Mesodermal cell (in vitro differentiated cells): ENCODE data around the gene PRICKLE2.

Experiments used
- H3K27ac ChIP-seq: 2 replicates; pipeline ENCODE4 v1.7.0; 2013; ENCODE audit warnings: mild to moderate bottlenecking, low read depth, low read length, moderate library complexity; ENCODE audit not compliant: severe bottlenecking
- H3K36me3 ChIP-seq: 2 replicates; pipeline ENCODE4 v1.7.1; 2013; ENCODE audit warnings: mild to moderate bottlenecking, low read length, moderate library complexity; ENCODE audit not compliant: control insufficient read depth, insufficient read depth
- H3K4me1 ChIP-seq: one replicate; pipeline ENCODE4 v1.7.1; 2013; ENCODE audit warnings: mild to moderate bottlenecking, low read length; ENCODE audit not compliant: insufficient read depth, control insufficient read depth, poor library complexity, severe bottlenecking
- H3K4me3 ChIP-seq: 2 replicates; pipeline ENCODE4 v1.7.0; 2013; ENCODE audit warnings: low read length, control low read depth, mild to moderate bottlenecking; ENCODE audit not compliant: insufficient read depth, poor library complexity, severe bottlenecking; ENCODE audit errors: extremely low read depth
- H3K9me3 ChIP-seq: 2 replicates; pipeline ENCODE4 v1.7.1; 2013; ENCODE audit warnings: mild to moderate bottlenecking, low read length, moderate library complexity; ENCODE audit not compliant: control insufficient read depth
- WGBS, 2 experiments: methylation state at CpG; one replicate each; pipeline ENCODE4 v1.1.5; 2013; ENCODE audit warnings: missing lambda C conversion rate in 2 of 2; ENCODE audit not compliant: insufficient coverage in 2 of 2; 5-methylcytosine and 5-hydroxymethylcytosine counted together

The PRICKLE2 gene

DNA sequence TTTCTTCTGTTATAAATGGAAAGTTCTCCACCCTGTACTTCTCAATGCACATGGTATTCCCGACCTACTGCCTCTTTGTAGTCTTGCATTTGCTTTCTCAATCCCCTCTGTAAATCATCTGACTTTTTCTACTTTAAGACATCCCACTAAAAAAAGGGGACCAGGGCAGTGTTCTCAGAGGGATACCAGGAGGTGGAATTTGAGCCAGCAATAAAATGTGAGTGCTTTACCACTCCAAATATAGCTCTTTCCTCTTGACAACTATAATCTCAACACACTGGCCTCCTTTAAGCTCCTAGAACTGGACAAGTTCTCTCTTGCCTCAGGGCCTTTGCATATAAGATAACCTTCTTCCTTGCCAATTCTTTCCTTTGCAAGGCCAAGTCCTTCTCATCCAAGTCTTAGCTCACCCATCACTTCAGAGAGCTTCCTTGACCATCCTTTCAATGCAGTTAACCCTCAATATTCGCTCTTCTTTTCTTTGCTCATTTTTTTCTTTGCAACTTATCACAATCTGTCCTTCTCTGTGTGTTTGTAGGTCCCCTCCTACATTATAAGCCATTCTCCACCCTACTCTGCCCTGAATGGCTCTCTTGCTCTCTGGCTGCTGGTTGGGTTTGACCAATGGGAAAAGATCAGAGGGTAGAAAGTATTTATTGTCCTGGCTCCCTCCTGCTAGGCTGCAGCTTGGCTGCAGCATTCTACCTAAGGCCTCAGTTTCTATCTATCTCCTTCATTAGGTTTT, 93.4 kb downstream of the PRICKLE2 start:
- Histone ChIP-seq H3K27ac (no peak overlapping the region), H3K36me3 (peaks cover 80% of the 10 kb centered on the region)

DNA sequence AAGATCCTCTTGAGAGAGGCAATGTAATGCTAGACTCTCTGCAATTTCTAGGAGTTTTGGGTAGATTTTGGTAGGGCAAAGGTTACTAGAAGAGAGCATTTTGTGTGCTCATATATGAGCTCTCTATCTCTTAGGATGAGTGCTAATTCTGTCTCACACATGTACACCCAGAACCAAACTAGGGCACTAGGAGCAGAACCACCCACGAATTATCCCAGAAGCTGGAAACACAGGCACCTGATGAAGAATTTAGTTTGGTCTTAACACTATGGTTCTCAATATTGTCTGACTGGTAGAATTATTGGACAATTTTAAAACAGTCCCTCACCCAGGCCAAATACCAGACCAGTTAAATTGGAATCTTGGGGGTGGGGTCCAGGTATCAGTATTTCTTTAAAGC, 94.8 kb downstream of the PRICKLE2 start:
- WGBS, 2 experiments: no CpG with 5 or more reads among the region's 1 CpG
- Histone ChIP-seq H3K4me1 (peaks cover 19% of the 10 kb centered on the region), H3K9me3 (no peaks in the 10 kb centered on the region), H3K36me3 (peaks cover 86% of the 10 kb centered on the region), H3K27ac (no peak overlapping the region), H3K4me3 (no peak overlapping the region)

More for the DNA sequence above, 93.4 kb downstream of the PRICKLE2 start:
- Histone ChIP-seq H3K4me3 (no peak overlapping the region), H3K9me3 (no peaks in the 10 kb centered on the region), H3K4me1 (peaks cover 19% of the 10 kb centered on the region)
- 100% methylated on average over 1 to 2 of the region's 2 CpGs for WGBS, 2 experiments

DNA sequence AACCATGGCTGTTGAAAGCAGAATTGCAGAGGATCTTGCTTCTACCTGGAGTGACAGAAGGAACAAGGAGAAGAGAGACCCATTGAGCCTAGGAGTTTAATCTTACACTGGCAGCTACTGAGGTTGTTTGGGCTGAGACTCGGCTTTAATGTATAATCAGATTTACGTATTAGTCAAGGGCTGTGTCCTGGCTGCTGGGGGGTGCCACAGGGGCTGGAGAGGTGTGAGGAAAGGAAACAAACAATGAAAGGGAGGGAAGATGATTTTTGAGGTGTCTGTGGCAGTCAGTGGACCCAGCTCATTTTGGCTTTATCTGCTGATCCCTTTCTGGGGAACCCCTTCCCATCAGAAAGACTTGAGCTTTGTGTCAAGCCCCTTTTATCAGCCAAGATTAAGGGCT, 95.7 kb downstream of the PRICKLE2 start:
- 80 to 100% methylated on average over 1 to 2 of the region's 2 CpGs for WGBS, 2 experiments
- H3K9me3 ChIP-seq: no peaks in the 10 kb centered on the region

DNA sequence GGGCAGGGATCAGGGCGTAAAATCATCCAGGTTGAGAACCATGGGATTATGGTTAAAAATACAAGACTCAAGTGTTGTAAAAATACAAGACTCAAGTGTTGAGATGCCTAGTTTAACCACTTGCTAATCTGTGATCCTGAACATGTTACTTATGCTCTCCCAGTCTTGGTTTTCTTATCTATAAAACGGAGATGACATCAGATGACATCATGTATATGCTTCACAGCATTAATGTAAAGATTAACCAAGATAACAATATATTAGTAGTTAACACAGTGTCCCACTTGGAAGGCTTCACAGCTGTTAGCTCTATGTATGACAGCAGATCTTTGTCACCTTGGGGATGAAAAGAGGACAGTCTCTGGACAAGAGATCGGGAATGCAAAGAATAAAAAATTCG, 96.2 kb downstream of the PRICKLE2 start:
- Histone ChIP-seq H3K27ac (no peak overlapping the region), H3K36me3 (peaks cover 90% of the 10 kb centered on the region)
- 47 to 63% methylated on average over 2 to 3 of the region's 4 CpGs for WGBS, 2 experiments

More for the DNA sequence above, 95.7 kb downstream of the PRICKLE2 start:
- H3K36me3 ChIP-seq: peaks cover 89% of the 10 kb centered on the region
- no peak overlapping the region for H3K4me3 ChIP-seq
- peaks cover 16% of the 10 kb centered on the region for H3K4me1 ChIP-seq
- H3K27ac ChIP-seq: no peak overlapping the region

DNA sequence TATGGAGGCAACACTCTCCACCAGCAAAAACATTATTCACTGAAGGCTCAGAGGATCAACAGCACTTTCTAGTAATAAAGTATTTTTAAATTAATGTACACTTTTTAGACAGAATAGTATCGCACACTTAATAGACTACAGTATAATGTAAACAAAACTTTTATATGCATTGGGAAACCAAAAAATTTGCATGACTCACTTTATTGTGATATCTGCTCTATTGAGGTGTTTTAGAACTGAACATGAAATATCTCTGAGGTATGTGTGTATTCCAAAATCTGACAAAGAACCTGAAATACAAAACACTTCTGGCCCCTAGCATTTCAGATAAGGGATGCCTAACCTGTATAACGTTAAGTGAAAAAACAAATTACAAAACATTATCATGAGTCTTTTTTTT, 99.7 kb downstream of the PRICKLE2 start:
- Histone ChIP-seq H3K27ac (no peak overlapping the region), H3K4me3 (no peak overlapping the region), H3K9me3 (no peaks in the 10 kb centered on the region), H3K36me3 (peaks cover 91% of the 10 kb centered on the region), H3K4me1 (no peaks in the 10 kb centered on the region)
- no CpG with 5 or more reads among the region's 2 CpGs for WGBS, 2 experiments

More for the DNA sequence above, 96.2 kb downstream of the PRICKLE2 start:
- Histone ChIP-seq H3K4me1 (peaks cover 11% of the 10 kb centered on the region), H3K4me3 (no peak overlapping the region), H3K9me3 (no peaks in the 10 kb centered on the region)

DNA sequence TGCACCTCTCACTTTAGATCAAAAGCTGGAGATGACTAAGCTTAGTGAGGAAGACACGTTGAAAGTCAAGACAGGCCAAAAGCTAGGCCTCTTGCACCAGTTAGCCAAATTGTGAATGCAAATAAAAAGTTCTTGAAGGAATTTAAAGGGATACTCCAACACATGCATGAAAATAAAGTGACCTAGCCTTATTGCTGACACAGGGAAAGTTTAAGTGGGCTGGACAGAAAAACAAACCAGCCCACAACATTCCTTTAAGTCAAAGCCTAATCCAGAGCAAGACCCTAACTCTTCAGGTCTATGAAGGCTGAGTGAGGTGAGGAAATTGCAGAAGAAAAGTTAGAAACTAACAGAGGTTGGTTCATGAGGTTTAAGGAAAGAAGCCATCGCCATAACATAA, 101.3 kb downstream of the PRICKLE2 start:
- Histone ChIP-seq H3K9me3 (no peaks in the 10 kb centered on the region), H3K27ac (no peak overlapping the region), H3K4me1 (no peaks in the 10 kb centered on the region), H3K4me3 (no peak overlapping the region), H3K36me3 (peaks cover 91% of the 10 kb centered on the region)
- WGBS, 2 experiments: 89 to 96% methylated on average over 1 to 2 of the region's 2 CpGs

DNA sequence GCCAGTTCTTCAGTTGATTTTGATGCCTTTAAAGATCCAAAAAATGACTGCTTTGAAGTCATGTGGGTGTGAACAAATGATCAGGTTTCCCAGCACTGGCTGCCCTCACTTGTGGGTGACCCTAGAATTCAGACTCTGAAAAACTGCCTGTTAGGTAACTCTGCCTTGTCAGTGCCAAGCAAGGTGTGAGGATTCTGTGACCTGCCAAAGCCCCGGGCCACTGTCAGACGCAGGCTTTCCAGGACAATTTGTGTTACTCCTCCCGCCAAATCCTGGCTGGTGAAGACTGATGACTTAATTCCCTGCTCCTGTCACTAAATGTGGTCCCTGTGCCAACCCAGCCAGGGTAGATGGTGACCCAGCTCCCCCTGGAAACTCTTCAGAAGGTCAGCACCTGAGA, 102.8 kb downstream of the PRICKLE2 start:
- Histone ChIP-seq H3K9me3 (no peaks in the 10 kb centered on the region), H3K4me1 (no peaks in the 10 kb centered on the region), H3K27ac (no peak overlapping the region), H3K36me3 (peaks cover 76% of the 10 kb centered on the region), H3K4me3 (no peak overlapping the region)
- 96 to 100% methylated on average over 3 of the region's 3 CpGs for WGBS, 2 experiments

DNA sequence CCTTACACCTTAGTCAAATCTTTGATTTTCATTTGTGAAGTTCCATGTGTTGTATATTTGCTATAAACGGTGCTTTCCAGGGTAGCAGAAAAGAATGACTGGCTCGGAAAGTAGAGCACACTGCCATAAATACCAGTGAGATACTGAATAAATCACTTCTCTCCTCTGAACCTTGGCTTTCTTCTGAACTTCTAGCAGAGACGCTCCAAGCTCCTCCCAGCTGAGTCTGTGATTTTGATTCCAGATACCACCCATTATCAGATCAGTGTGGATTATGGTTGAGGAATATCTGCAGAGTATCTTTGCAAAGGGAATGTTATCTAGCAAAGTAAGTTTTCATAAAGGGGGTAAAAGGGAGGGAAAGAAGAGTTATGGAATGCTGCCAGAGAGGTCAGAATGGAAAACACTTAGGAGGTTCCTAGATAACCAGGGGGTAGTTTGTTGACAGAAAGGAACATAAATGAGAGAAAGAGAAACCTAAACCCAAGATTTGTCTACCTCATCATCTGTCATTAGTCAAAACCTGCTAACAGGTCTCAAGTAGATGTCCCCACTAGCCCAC, 103.4 kb downstream of the PRICKLE2 start:
- H3K4me3 ChIP-seq: no peak overlapping the region
- 100% methylated on average over 1 to 2 of the region's 3 CpGs for WGBS, 2 experiments
- H3K27ac ChIP-seq: no peak overlapping the region
- no peaks in the 10 kb centered on the region for H3K4me1 ChIP-seq
- H3K36me3 ChIP-seq: peaks cover 71% of the 10 kb centered on the region
- H3K9me3 ChIP-seq: no peaks in the 10 kb centered on the region

DNA sequence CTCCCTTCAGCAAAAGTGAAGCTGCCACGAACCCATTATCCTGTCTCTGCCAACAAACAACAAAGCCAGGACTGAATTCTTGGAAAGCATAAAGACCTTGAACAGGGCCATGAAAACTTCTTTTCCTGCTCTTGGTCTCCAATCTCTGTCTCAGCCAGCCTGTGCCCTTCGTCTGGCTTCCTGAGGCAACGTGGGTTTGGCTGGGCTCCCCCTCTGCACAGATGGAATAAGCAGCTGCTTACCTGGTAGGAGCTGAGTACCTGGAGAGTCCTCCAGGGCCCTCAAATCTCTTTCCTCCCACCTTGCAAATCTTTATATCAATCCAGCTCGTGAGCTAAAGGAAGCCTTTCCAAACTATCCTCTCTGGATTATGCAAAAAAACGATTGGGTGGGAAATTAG, 104.4 kb downstream of the PRICKLE2 start:
- WGBS, 2 experiments: 88 to 90% methylated on average over 3 of the region's 5 CpGs
- no peak overlapping the region for H3K27ac ChIP-seq
- no peaks in the 10 kb centered on the region for H3K4me1 ChIP-seq
- H3K4me3 ChIP-seq: no peak overlapping the region
- no peaks in the 10 kb centered on the region for H3K9me3 ChIP-seq
- H3K36me3 ChIP-seq: peaks cover 70% of the 10 kb centered on the region

DNA sequence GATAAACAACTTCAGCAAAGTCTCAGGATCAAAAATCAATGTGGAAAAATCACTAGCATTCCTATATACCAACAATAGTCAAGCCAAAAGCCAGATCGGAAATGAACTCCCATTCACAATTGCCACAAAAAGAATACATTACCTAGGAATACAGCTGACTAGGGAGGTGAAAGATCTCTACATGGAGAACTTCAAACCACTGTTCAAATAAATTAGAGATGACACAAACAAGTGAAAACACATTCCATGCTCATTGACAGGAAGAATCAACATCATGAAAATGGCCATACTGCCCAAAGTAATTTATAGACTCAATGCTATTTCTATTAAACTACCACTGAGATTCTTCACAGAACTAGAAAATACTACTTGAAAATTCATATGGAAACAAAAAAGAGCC, 107.8 kb downstream of the PRICKLE2 start:
- Histone ChIP-seq H3K27ac (no peak overlapping the region), H3K4me1 (no peaks in the 10 kb centered on the region), H3K36me3 (peaks cover 73% of the 10 kb centered on the region), H3K4me3 (no peak overlapping the region), H3K9me3 (peaks cover 8% of the 10 kb centered on the region)
- 100% methylated on average over 1 of the region's 1 CpG; no CpG with 5 or more reads in 1 of the 2 experiments for WGBS, 2 experiments

DNA sequence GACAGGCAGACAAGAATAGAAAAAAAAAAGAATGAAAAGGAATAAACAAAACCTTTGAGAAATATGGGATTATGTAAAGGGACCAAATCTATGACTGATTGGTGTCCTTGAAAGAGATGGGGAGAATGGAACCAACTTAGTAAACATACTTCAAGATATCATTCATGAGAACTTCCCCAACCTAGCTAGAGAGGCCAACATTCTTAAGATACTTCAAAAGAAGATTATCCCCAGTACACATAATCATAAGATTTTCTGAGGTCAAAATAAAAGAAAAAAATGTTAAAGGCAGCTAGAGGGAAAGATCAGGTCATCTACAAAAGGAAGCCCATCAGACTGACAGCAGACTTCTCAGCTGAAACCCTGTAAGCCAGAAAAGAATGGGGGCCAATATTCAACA, 110.6 kb downstream of the PRICKLE2 start:
- H3K4me3 ChIP-seq: no peak overlapping the region
- no peak overlapping the region for H3K27ac ChIP-seq
- H3K36me3 ChIP-seq: peaks cover 67% of the 10 kb centered on the region
- H3K9me3 ChIP-seq: peaks cover 8% of the 10 kb centered on the region
- H3K4me1 ChIP-seq: peaks cover 19% of the 10 kb centered on the region
